GM18907 (cell line): Measurements from ENCODE around the gene EIF4B.
A peak's percentile ranks its signal among the peaks of the same experiment; 100 is the strongest.
"Not testable (repeated sequence)": the region's sequence is repeated elsewhere in the genome, so short reads cannot be mapped to it uniquely, and the experiment has no call there.

Experiments
- ATAC-seq: cut with Tn5 transposase; IDR thresholded peaks from one replicate; pipeline ENCODE4 v1.9.1; 2021; ENCODE audit warnings: mild to moderate bottlenecking, moderate library complexity; ENCODE audit not compliant: unreplicated experiment

EIF4B gene

GRCh38 chr12:52992699-52993557 is 13.3 kb upstream of the EIF4B start:
- ATAC-seq: no peak

GRCh38 chr12:52993558-52993869 is 12.7 kb upstream of the EIF4B start:
- ATAC-seq: no peak

GRCh38 chr12:53004178-53004577 is 2.1 kb upstream of the EIF4B start:
- no peak for ATAC-seq

DNA sequence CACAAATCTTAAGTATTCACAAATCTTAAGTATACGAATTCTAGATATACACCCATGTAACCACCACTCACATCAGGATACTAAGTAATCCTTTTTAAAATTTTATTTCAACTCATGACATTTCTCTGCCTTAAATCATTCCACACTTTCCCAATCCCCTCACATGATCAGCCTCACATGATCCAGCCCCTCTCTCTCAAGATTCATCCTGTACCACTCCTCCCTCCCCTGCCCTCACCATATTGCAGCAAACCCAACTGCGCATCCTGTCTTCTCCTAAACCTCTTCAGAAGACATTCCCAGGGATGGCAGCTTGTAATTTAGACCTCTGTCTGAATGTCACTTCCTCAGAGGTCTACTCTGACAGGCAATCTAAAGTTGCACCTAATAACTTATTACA is 1.7 kb upstream of the EIF4B start:
- no peak for ATAC-seq

DNA sequence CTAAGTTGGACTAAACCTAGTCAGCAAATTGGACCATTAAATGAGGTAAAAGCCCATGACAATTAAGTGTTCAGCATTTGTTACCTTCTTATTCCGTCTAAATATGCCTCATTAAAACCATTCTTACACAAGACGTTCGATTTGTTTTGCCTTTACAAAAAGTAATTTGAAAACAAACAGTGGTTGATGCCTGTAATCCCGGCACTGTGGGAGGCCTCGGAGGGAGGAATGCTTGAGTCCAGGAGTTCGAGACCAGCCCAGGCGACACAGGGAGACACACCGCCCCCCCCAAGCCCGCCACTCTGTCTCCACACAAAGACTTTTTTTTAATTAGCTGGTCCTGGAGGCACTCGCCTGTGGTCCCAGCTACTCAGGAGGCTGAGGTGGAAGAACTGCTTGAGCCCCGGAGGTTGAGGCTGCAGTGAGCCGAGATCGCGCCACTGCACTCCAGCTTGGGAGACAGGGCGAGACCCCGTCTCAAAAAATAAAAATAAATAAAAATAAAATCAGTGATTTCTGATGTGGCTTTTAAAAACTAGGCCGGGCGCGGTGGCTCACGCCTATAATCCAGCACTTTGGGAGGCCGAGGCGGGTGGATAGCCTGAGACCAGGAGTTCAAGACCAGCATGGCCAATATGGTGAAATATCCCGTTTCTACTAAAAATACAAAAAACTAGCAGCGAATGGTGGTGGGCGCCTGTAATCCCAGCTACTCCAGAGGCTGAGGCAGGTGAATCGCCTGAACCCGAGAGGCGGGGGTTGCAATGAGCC is 856 bp upstream of the EIF4B start:
- peak; percentile 8 for ATAC-seq

- peak; percentile 26 for ATAC-seq
Observed at GRCh38 chr12:53006810-53007309, 604 bp downstream of the EIF4B start.

GRCh38 chr12:53007343-53007742 is 1.1 kb downstream of the EIF4B start:
- ATAC-seq: no peak

GRCh38 chr12:53008760-53009159 is 2.5 kb downstream of the EIF4B start:
- ATAC-seq: not testable (repeated sequence)

DNA sequence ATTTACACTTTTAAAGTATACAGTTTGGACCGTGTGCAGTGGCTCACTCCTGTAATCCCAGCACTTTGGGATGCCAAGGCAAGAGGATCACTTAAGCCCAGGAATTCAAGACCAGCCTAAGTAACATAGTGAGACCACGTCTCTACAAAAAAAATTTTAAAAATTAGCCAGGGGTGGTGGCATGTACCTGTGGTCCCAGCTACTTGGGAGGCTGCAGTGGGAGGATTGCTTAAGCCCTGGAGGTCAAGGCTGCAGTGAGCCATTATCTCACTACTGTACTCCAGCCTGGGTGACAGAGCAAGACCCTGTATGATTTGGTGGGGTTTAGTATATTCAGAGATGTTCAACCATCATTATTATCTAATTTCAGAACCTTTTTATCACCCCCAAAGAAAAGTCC is 4.7 kb downstream of the EIF4B start:
- ATAC-seq: no peak

GRCh38 chr12:53011889-53012288 is 5.6 kb downstream of the EIF4B start:
- ATAC-seq: no peak

DNA sequence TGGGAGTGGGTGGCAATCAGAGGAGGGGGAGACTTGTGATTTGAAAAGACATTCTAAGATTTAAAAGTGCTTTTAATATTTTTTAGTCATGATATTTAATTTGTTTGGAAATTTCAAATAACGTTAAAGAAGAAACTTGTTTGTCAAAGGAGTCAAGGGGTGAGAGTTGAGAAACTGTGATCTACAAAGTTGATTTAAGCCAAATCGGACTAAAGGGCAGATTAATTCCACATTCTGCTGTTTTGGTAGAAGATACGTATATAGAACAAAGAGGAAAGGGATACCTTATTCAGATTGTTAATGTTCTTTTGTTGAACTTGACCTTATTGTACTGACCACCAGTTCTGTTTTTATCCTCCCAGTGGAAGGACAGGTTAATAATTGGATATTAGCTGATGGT is 6.7 kb downstream of the EIF4B start:
- no peak for ATAC-seq

DNA sequence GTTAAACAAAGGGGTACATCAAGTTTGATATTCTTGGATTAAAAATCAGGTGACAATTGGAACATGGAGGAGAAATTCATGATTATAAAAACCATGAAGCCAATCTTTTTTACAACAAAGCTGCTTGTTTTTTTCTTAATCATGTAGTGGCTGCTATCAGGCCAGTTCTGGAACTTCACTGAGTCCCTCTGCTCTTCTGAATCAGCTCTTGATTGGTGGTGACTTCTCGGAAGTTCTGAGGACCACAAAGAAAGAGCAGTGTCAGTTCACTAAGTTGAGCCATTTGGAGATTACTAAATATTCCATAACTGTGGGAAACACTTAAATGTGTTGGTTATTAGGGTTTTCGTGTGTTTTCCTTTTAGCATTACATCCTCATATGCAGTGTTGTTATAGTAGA is 8.5 kb downstream of the EIF4B start:
- ATAC-seq: no peak

- no peak for ATAC-seq
Observed at GRCh38 chr12:53025250-53025649, 19.0 kb downstream of the EIF4B start.

GRCh38 chr12:53027014-53027413 is 20.8 kb downstream of the EIF4B start:
- not testable (repeated sequence) for ATAC-seq

DNA sequence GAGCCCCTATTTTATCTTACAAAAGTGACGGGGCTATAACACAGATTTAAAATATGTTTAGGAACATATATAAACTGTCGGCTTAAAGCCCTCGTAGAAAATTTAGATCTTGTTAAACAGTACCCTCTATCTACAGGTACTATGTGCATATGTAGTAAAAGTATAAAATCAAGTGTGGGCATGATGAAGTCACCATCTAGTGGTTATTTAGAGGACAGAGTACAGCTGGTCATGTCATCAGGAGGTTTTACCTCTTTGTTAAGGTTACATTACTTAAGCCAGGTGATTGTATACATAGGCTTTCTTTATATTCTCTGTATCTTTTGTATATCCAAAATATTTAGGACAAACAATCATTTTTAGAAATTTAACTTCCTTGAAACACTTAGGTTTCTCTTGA is 25.4 kb downstream of the EIF4B start:
- no peak for ATAC-seq

- not testable (repeated sequence) for ATAC-seq
Observed at GRCh38 chr12:53033832-53034231, 27.6 kb downstream of the EIF4B start.

GRCh38 chr12:53034459-53034858 is 28.2 kb downstream of the EIF4B start:
- ATAC-seq: no peak

GRCh38 chr12:53036802-53037201 is 30.5 kb downstream of the EIF4B start:
- ATAC-seq: no peak

DNA sequence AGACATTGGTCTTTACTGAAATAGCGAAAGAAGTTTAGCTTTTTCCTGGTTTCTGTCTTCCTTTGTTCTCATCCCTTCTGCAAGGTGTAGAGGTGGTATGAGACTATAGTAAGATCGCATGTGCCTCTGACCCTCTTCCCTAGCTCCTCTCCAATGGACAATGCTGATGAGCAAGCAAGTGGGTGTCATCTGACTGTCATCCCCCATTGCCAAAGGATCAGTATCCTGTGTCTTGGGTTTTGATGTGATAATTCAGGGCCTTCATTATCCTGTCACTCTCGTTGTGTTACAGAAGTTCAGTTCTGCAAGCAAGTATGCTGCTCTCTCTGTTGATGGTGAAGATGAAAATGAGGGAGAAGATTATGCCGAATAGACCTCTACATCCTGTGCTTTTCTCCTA is 33.6 kb downstream of the EIF4B start:
- ATAC-seq: no peak

DNA sequence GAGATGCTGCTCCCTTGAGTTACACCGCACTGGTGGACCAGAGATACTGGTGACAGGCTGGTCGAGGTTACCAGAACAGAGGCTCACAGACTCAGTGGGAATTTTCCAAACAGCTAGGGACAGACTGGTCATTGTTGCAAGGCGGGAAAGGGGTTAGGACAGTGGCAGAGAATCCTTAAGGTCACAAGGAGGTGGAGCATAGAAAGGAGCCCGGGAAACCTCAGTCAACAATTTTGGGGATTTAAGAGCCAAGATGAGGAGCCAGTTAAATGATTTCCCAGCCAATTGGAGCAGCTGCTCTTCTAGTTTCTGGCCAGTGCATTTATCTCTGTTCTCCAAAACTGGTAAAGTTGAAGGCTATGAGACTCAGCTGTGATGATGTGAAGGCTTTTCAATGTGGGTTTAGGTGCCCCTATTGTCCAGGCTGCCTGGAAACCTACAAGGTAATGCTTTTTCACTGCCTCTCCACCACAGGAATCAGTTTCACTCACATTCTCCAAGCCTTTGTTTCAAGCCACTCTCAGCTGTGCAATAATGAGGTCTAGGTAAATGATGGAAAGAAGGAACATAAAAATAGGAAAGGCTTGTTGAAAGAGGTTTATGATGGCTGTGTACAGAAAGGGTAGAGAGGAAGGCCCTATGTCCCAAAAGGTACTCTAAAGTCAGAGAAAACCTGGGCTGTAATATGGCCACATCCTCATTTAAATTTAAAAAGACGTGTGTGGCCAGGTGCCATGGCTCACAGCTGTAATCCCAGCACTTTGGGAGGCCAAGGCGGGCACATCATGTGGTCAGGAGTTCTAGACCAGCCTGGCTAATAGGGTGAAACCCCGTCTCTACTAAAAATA is 36.6 kb downstream of the EIF4B start:
- ATAC-seq: no peak

DNA sequence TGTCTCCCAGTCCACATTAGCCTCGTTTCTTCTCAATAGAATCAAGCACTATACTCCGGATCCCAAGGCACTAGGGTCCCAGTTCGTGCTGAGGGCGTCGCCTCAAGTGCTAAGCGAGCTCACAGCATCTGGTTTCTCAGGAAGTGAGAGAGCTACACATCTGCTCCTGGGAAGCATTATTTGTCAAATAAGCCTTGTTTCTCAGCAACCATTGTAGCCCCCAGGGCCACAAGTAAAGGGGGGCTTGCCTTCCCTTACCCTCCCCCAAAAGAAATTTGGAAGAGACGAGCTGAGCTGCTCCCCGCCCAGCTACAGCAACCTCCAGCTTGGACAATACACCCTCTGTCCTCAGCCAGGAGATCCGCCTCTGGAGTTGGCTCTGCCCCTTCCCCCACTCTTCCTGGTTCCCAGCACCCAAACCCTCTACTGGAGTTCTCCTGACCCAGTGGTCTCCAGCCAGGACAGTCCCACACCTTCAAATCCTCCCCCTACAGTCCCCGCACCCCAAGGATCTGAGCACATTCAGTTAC is 37.9 kb downstream of the EIF4B start:
- ATAC-seq: no peak
